Activated naive CD4-positive, alpha-beta T cell treated with anti-CD3 and anti-CD28 coated beads, Interleukin-2, amount 50 U/mL, for 24 hours (primary cell): ENCODE data around the gene SEC31B.

Experiments
- H3K27ac Mint-ChIP-seq: one replicate; pipeline ENCODE4 v1.8.0; 2021; ENCODE audit warnings: mild to moderate bottlenecking, mixed read lengths
- H3K27me3 Mint-ChIP-seq: one replicate; pipeline ENCODE4 v1.8.0; 2021; ENCODE audit warnings: mixed read lengths
- H3K36me3 Mint-ChIP-seq: one replicate; pipeline ENCODE4 v1.8.0; 2021; ENCODE audit warnings: mixed read lengths
- H3K4me1 Mint-ChIP-seq: one replicate; pipeline ENCODE4 v1.8.0; 2021; ENCODE audit warnings: mixed read lengths
- H3K4me3 Mint-ChIP-seq: one replicate; pipeline ENCODE4 v1.8.0; 2021; ENCODE audit warnings: mild to moderate bottlenecking, mixed read lengths
- H3K9me3 Mint-ChIP-seq: one replicate; pipeline ENCODE4 v1.8.0; 2021; ENCODE audit warnings: mixed read lengths

The SEC31B gene, protein sequence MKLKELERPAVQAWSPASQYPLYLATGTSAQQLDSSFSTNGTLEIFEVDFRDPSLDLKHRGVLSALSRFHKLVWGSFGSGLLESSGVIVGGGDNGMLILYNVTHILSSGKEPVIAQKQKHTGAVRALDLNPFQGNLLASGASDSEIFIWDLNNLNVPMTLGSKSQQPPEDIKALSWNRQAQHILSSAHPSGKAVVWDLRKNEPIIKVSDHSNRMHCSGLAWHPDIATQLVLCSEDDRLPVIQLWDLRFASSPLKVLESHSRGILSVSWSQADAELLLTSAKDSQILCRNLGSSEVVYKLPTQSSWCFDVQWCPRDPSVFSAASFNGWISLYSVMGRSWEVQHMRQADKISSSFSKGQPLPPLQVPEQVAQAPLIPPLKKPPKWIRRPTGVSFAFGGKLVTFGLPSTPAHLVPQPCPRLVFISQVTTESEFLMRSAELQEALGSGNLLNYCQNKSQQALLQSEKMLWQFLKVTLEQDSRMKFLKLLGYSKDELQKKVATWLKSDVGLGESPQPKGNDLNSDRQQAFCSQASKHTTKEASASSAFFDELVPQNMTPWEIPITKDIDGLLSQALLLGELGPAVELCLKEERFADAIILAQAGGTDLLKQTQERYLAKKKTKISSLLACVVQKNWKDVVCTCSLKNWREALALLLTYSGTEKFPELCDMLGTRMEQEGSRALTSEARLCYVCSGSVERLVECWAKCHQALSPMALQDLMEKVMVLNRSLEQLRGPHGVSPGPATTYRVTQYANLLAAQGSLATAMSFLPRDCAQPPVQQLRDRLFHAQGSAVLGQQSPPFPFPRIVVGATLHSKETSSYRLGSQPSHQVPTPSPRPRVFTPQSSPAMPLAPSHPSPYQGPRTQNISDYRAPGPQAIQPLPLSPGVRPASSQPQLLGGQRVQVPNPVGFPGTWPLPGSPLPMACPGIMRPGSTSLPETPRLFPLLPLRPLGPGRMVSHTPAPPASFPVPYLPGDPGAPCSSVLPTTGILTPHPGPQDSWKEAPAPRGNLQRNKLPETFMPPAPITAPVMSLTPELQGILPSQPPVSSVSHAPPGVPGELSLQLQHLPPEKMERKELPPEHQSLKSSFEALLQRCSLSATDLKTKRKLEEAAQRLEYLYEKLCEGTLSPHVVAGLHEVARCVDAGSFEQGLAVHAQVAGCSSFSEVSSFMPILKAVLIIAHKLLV

DNA sequence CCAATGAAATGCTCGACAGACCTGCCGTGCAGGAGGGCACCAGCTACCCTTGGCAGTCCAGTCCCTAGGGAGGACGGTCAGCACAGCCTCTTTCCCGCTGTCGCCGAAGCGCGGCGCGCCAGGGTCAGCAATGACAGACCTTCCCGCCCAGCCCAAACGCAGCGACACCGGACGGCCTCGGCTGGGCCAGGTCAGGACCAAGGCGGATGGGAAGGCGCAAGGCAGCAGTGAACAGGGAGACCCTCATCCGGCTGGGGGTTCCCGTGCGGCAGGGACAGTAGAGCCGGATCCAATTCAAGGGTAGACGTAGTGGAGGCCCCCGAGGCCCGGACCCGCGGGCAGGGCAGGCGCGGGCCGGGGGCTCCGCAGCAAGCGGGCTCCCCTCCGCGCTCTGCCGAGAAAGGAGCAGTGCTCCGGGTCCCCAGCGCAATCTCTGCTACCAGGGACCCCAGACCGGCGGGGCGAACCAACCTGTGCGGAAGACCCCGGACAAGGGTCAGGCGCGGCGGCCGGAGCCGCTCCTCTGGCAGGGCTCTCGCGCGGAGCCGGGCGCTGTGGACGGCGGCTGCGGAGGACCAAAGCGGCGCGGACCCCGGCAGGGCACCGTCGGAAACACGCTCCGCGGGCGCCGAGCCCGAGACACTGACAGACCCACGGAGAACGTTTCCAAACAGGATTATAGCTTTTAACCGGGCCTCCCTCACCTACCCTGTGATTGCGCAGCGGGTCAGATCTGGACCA is at the start of gene SEC31B:
SEC31B (minus strand) TSS at position 551 of the 741 bp plus-strand sequence. CDS start 2,909 bp downstream, outside the sequence.
- H3K27me3 Mint-ChIP-seq = no peaks in the 10 kb centered on the region
- H3K4me3 Mint-ChIP-seq = no peak within 1 kb of the TSS
- H3K27ac Mint-ChIP-seq = peak within 1 kb of the TSS; percentile 59
- peaks cover 17% of the 10 kb centered on the region for H3K4me1 Mint-ChIP-seq
- peaks cover 1% of the 10 kb centered on the region for H3K36me3 Mint-ChIP-seq
- no peaks in the 10 kb centered on the region for H3K9me3 Mint-ChIP-seq

DNA sequence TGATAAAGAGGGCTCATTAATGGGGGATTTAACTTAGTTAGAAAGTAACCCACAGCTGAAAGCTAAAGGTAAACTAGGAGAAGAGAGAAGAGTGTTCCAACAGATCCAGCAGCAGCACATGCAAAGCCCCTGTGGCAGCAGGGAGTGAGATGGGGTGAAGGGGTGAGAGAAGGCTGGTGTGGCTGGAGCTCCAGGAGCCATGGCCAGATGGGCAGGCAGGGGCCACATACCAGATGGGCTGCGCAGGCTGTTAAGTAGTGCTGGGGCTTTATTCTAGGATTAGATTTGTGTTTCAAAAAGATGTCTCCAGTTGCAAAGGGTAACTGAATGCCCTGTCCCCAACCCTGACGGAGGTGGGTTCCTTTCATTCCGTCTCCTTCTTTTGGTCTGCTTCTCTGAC is 49.3 kb upstream of the SEC31B start:
- Mint-ChIP-seq H3K4me3 (no peak overlapping the region), H3K36me3 (no peaks in the 10 kb centered on the region), H3K9me3 (no peaks in the 10 kb centered on the region), H3K4me1 (no peaks in the 10 kb centered on the region), H3K27ac (no peak overlapping the region), H3K27me3 (peaks cover 31% of the 10 kb centered on the region)

DNA sequence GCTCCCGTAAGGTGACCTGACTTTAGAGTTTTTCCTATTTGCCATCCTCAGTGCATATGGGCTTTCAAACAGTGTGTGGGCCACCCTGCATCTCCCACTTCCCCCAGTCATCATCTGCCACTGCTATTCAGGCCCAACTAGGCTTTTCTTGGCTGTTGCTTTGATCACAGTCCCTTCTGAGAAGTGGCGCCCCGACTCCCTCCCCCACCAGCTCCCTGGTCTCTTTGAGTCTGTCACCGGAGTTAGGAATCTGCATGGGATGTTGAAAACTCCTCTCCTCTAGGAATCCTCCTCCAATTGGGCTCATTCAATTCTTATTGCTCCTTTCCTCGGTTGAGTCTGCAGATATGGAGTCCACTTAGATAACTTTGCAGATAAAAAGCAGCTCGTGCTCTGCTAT is 48.2 kb upstream of the SEC31B start:
- Mint-ChIP-seq H3K36me3 (peaks cover 3% of the 10 kb centered on the region), H3K4me1 (peaks cover 3% of the 10 kb centered on the region), H3K9me3 (no peaks in the 10 kb centered on the region), H3K4me3 (no peak overlapping the region), H3K27ac (no peak overlapping the region), H3K27me3 (peaks cover 34% of the 10 kb centered on the region)

DNA sequence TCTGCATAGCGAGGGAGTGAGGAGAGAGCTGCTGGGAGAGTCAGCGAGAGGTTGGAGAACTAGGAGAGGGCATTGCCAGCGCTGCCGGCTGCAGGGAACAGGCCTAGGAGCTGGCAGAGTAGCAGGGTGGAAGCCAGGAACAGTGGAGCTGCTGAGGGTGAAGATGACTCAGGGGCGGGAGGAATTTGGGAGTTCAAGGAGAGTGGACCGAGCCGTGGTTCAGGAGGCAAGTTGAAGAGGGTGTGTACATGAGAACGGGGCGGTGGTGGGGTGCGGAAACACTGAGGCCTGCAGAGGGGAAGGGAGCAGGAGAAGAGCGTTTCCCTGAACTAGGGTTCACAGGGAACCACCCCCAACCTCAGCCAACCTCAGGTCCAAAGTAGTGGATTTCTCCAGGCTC is 47.6 kb upstream of the SEC31B start:
- Mint-ChIP-seq H3K4me1 (peaks cover 5% of the 10 kb centered on the region), H3K27me3 (peaks cover 32% of the 10 kb centered on the region), H3K9me3 (no peaks in the 10 kb centered on the region), H3K36me3 (peaks cover 3% of the 10 kb centered on the region), H3K27ac (peak overlapping the region; percentile 48), H3K4me3 (no peak overlapping the region)

DNA sequence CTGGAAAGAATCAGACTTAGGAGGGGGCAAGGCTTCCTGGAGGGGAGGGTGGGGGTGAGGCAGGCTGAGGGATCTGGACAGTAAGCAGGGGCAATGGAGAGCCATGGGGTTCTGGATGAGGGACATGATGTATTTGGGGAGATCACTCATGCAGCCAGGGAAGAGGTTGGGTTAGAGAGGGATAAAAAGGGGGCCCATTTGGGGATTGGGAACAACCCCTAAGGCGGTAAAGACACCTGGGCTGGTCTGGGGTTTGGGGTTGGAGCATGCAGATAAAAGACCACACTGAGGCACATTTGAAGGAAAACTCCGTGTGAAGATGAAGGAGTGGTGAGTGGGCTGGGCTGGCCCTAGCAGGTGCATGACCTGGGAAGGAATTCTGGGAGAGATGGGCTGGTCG is 46.9 kb upstream of the SEC31B start:
- Mint-ChIP-seq H3K27me3 (peaks cover 32% of the 10 kb centered on the region), H3K36me3 (peaks cover 3% of the 10 kb centered on the region), H3K4me3 (no peak overlapping the region), H3K4me1 (peaks cover 9% of the 10 kb centered on the region), H3K9me3 (no peaks in the 10 kb centered on the region), H3K27ac (no peak overlapping the region)

DNA sequence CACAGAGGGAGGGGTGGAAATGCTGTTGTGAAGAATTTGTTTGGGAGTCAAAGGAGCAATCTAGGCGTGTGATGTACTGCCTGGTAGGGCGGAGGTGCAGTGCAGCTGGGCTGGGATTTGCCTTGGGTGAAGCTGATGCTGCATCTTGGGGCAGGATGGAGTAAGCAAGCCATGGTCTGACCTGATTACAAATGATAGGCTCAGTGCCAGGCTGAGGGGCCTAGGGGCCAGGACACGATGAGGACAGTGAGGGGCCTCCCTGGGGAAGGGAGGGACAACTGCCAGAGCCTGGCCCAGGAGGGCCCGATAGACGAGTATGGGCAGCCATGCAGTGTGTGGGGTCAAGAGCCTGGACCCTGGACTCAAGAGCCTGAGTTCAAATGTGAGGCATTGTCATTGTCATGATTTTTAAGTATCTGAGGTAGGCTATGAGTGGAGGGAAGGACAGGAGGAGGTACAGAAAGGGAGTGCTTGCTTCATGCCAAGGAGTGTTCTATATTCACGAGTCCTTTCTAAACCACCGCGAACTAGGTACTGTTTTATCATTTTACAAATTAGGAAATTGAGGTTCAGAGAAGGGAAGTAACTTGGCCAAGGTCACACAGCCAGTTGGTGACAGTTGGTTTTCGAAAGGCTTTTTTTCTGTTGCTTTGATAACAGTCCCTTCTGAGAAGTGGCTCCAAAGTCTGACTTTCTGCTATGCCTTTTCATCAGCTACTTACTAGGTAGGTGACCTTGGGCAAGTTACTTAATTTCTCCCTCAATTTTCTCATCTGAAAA is 45.7 kb upstream of the SEC31B start:
- no peaks in the 10 kb centered on the region for H3K9me3 Mint-ChIP-seq
- H3K27me3 Mint-ChIP-seq = peaks cover 34% of the 10 kb centered on the region
- peak overlapping the region; percentile 1 for H3K27ac Mint-ChIP-seq
- peaks cover 3% of the 10 kb centered on the region for H3K36me3 Mint-ChIP-seq
- H3K4me3 Mint-ChIP-seq = no peak overlapping the region
- peaks cover 16% of the 10 kb centered on the region for H3K4me1 Mint-ChIP-seq

DNA sequence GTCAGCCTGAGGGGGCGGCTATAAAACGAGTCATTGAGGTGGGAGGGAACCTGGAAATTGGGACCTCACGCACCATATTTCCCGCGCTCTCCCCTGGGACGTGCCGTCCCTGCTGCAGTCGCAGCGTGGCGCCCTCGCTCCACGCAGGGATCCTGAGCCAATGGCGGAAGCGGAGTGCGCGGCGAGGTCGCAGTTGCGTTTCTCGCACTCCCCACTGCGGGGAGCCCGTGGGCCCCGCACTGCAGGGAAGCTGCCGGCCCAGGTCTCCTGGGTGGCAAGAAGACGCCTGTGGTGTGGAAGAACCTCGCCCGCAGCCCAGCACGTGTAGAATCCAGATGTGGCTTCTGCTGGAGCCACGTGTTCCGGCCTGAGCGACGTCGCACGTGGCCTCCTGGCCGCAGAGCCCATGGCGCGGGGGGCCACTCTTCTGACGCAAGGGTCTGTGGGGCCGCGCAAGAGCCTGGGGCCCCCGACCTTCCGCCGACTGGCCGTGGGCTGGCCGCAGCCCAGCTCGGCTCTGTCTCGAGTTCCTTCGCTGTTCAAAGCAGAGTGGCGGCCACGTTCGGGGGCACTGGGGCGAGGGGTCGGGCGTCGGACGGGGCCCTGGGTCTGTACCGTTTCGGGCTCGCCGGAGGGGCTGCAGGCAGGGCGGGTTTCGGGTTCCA is 42.5 kb upstream of the SEC31B start:
- Mint-ChIP-seq H3K27me3 (peaks cover 26% of the 10 kb centered on the region), H3K4me3 (peak overlapping the region; percentile 37), H3K9me3 (no peaks in the 10 kb centered on the region), H3K27ac (no peak overlapping the region), H3K4me1 (peaks cover 16% of the 10 kb centered on the region), H3K36me3 (peaks cover 3% of the 10 kb centered on the region)

DNA sequence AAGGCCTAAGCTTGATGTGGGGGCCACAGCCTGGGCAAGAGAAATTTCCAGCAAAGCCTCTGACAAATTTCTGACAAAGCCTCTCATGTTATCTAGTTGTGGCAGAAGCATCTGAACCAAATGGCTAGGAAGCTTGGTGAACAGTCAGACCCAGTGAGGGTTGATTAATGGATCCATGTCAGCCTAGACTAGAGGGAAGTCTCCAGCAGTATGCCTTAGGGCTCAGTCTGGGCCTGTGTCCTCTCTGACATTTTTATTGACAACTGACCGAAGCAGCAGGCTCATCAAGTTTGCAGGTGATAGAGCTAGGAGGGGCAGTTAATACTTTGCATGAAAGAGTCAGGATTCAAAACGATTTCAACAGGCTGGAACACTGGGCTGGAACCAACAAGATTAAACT is 41.3 kb upstream of the SEC31B start:
- Mint-ChIP-seq H3K27ac (peak overlapping the region; percentile 53), H3K9me3 (no peaks in the 10 kb centered on the region), H3K36me3 (peaks cover 3% of the 10 kb centered on the region), H3K27me3 (peaks cover 19% of the 10 kb centered on the region), H3K4me1 (peaks cover 16% of the 10 kb centered on the region), H3K4me3 (no peak overlapping the region)

DNA sequence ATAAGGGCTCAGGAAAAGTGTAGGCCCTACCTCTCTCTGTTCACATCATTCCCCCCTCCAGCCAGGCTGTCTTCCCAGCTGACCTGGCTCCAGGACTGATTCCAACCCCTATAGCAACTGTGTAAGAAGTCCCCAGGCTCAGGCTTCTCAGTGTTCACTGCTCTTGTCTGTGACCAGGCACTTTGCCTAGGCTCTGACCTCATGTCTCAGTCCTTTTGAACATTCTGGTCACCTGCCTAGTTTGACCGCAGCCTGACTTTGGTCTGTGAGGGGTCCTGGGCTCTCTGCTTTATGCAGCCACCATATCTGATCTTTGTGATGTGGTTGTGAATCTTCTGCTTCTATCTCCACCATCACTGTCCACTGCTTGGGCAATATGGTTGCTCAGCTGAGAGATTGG is 40.6 kb upstream of the SEC31B start:
- peaks cover 3% of the 10 kb centered on the region for H3K36me3 Mint-ChIP-seq
- no peak overlapping the region for H3K27ac Mint-ChIP-seq
- peaks cover 14% of the 10 kb centered on the region for H3K27me3 Mint-ChIP-seq
- H3K9me3 Mint-ChIP-seq = no peaks in the 10 kb centered on the region
- H3K4me1 Mint-ChIP-seq = peaks cover 16% of the 10 kb centered on the region
- H3K4me3 Mint-ChIP-seq = no peak overlapping the region

DNA sequence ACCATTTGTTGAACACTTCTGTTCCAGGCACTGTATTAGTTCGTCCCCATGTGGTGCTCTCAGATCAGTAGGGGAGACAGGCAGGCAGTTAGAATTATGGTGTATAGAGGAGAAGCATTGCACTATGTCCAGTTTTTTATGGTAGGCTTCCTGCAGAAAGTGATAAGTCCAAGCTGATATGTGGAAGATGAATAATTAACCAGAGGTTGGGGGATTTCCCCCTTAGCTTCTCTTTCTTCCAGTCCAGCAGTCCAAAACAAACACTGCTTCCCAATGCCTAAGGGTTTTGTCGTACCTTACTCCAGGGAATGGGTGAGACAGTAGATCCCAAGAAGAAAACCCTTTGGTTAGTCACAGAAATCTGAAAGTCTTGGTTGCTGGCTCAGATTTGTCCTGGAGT is 35.2 kb upstream of the SEC31B start:
- H3K27me3 Mint-ChIP-seq = no peaks in the 10 kb centered on the region
- no peaks in the 10 kb centered on the region for H3K4me1 Mint-ChIP-seq
- H3K27ac Mint-ChIP-seq = no peak overlapping the region
- H3K36me3 Mint-ChIP-seq = peaks cover 3% of the 10 kb centered on the region
- no peak overlapping the region for H3K4me3 Mint-ChIP-seq
- no peaks in the 10 kb centered on the region for H3K9me3 Mint-ChIP-seq

DNA sequence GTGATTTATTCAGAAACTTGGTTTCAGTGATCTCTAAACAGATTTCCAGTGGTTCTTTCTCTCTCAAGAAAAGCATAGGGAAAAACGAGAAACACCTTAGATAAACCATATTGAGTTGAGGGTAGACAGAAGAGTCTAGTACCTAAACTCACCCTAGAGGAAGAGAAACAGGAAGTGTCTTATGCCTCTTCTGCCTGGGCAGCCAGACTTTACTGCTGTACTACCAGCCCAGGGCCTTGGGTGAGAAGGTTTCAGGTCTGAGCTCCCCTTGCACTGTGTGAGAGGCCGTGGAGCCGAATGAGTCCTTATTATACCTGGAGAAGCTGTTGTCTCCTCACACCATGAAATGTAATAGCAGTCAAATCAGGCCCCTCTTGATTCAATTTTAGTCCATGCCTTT is 34.3 kb upstream of the SEC31B start:
- peaks cover 6% of the 10 kb centered on the region for H3K36me3 Mint-ChIP-seq
- H3K9me3 Mint-ChIP-seq = no peaks in the 10 kb centered on the region
- no peaks in the 10 kb centered on the region for H3K4me1 Mint-ChIP-seq
- H3K4me3 Mint-ChIP-seq = no peak overlapping the region
- H3K27me3 Mint-ChIP-seq = no peaks in the 10 kb centered on the region
- no peak overlapping the region for H3K27ac Mint-ChIP-seq

DNA sequence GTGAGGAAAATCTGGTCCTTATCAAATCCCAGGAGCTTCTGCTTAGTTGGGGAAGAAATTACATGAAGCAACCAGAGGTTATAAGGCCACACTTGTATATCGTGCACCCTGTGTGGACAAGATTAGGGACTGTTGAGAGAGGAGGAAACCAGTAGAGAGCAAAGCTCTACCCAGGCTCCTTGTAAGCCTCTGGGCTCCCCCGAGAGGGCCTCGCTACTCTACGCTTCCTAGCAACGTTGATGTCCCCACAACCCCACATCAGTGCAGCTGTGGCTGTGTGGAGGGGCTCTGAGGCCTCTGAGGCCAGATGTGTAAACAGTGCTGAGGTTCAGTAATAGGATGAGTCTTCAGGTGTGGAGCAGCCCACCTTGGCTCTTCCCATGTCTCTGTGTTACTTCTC is 32.1 kb upstream of the SEC31B start:
- no peaks in the 10 kb centered on the region for H3K9me3 Mint-ChIP-seq
- H3K36me3 Mint-ChIP-seq = peaks cover 16% of the 10 kb centered on the region
- H3K4me3 Mint-ChIP-seq = no peak overlapping the region
- no peaks in the 10 kb centered on the region for H3K27me3 Mint-ChIP-seq
- no peaks in the 10 kb centered on the region for H3K4me1 Mint-ChIP-seq
- H3K27ac Mint-ChIP-seq = no peak overlapping the region

DNA sequence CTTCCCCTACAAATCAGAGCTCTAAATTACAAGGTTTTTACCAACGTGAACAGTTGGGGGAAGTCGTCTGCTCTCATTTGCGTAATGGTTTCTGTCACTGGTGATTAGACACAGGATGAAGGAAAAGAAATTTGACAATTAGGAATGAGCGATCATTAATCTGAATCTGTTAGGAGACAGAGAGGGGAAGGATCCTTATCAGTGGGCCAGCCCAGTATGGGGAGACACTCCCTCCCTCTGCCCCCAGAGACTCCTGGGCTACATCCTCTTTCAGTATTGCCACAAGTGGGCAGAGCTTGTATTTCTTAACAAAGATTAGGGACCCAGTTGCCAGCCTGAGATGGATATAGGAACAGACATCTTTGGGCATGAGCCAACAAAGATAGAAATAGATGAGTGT is 31.5 kb upstream of the SEC31B start:
- Mint-ChIP-seq H3K27ac (no peak overlapping the region), H3K27me3 (no peaks in the 10 kb centered on the region), H3K9me3 (no peaks in the 10 kb centered on the region), H3K4me3 (no peak overlapping the region), H3K36me3 (peaks cover 18% of the 10 kb centered on the region), H3K4me1 (no peaks in the 10 kb centered on the region)

DNA sequence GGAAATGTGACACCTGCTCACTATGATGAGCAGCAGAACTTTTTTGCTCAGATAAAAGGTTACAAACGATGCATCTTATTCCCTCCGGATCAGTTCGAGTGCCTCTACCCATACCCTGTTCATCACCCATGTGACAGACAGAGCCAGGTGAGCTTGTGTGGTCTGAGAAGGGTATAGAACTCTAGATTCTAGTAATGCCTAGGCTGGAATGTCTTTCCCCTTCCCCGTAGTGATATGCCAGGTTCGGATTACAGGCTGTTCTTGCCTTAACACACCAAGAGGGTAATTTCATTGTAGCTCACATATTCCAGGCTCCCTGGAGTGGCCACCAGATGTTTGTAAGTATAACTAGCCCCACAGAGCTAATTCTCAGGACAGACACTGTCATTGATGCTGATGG is 25.3 kb upstream of the SEC31B start:
- Mint-ChIP-seq H3K27ac (no peak overlapping the region), H3K27me3 (no peaks in the 10 kb centered on the region), H3K36me3 (peaks cover 28% of the 10 kb centered on the region), H3K4me1 (peaks cover 5% of the 10 kb centered on the region), H3K4me3 (no peak overlapping the region), H3K9me3 (no peaks in the 10 kb centered on the region)
